ENCODE results near the gene C12orf57.

- no peak for TF ChIP-seq POLR2AphosphoS5 (IDR thresholded peaks at IDR 0.05; ENCODE audit: low read depth)
- no peak for TF ChIP-seq CTCF (IDR thresholded peaks at IDR 0.05; ENCODE audit: insufficient read depth, low read length)
- TF ChIP-seq GABPA (IDR thresholded peaks at IDR 0.05; ENCODE audit: low read depth), result no peak
These were observed 28.0 kb upstream of the C12orf57 start for GRCh38 chr12:6915789-6916285.
